ENCODE data around the gene TMPRSS13. TPM values are rescaled to one million over a fixed set of nuclear protein-coding genes. Genes with fewer than 3 reads are reported as not detected.
A peak's percentile ranks its signal among the peaks of the same experiment; 100 is the strongest.
"Not testable (repeated sequence)": the region's sequence is repeated elsewhere in the genome, so short reads cannot be mapped to it uniquely, and the experiment has no call there.

TMPRSS13 gene
- total RNA-seq, 1 donor from 2014 or later: 0.58 TPM

- DNase-seq (ENCODE audit: low spot score) (no peak), ATAC-seq (no peak)
- intact Hi-C loops (cut with DNase I): no loop called here
Observed at GRCh38 chr11:117933475-117933874, 4.3 kb upstream of the TMPRSS13 start.

GRCh38 chr11:117932947-117933346, 3.7 kb upstream of the TMPRSS13 start:
- DNase-seq (ENCODE audit: low spot score) (no peak), ATAC-seq (no peak)
- intact Hi-C loops (cut with DNase I): no loop called here

- intact Hi-C loops (cut with DNase I): no loop called here
- no peak for ATAC-seq
- DNase-seq (ENCODE audit: low spot score): no peak
Observed at GRCh38 chr11:117932426-117932825, 3.2 kb upstream of the TMPRSS13 start.

- intact Hi-C loops (cut with DNase I): no loop called here
- ATAC-seq (no peak), DNase-seq (ENCODE audit: low spot score) (peak; percentile 50)
Observed at GRCh38 chr11:117931971-117932370, 2.8 kb upstream of the TMPRSS13 start.

GRCh38 chr11:117931331-117931950, 2.2 kb upstream of the TMPRSS13 start:
- no peak for DNase-seq (ENCODE audit: low spot score)
- intact Hi-C loops (cut with DNase I): no loop called here
- ATAC-seq: no peak

GRCh38 chr11:117930668-117931330, 1.6 kb upstream of the TMPRSS13 start:
- no peak for DNase-seq (ENCODE audit: low spot score)
- intact Hi-C loops (cut with DNase I): no loop called here
- ATAC-seq: no peak

GRCh38 chr11:117929916-117930570, 841 bp upstream of the TMPRSS13 start:
- intact Hi-C loops (cut with DNase I): no loop called here
- ATAC-seq: no peak
- no peak for DNase-seq (ENCODE audit: low spot score)

- DNase-seq (ENCODE audit: low spot score): no peak
- ATAC-seq: no peak
- intact Hi-C loops (cut with DNase I): no loop called here
Observed at GRCh38 chr11:117928446-117929141, 608 bp downstream of the TMPRSS13 start.

GRCh38 chr11:117927926-117928325, 1.3 kb downstream of the TMPRSS13 start:
- intact Hi-C loops (cut with DNase I): no loop called here
- DNase-seq (ENCODE audit: low spot score) (no peak), ATAC-seq (no peak)

GRCh38 chr11:117926166-117926565, 3.0 kb downstream of the TMPRSS13 start:
- ATAC-seq; DNase-seq (ENCODE audit: low spot score); intact Hi-C loops (cut with DNase I): not testable (repeated sequence)

- DNase-seq (ENCODE audit: low spot score) (no peak), ATAC-seq (no peak)
- intact Hi-C loops (cut with DNase I): no loop called here
Observed at GRCh38 chr11:117925198-117925925, 3.8 kb downstream of the TMPRSS13 start.

GRCh38 chr11:117924631-117925170, 4.5 kb downstream of the TMPRSS13 start:
- intact Hi-C loops (cut with DNase I): no loop called here
- DNase-seq (ENCODE audit: low spot score): no peak
- ATAC-seq: no peak

GRCh38 chr11:117923773-117924172, 5.4 kb downstream of the TMPRSS13 start:
- ATAC-seq (no peak), DNase-seq (ENCODE audit: low spot score) (no peak)
- intact Hi-C loops (cut with DNase I): no loop called here

- no peak for DNase-seq (ENCODE audit: low spot score)
- intact Hi-C loops (cut with DNase I): no loop called here
- no peak for ATAC-seq
Observed at GRCh38 chr11:117923275-117923674, 5.9 kb downstream of the TMPRSS13 start.

GRCh38 chr11:117921893-117922292, 7.3 kb downstream of the TMPRSS13 start:
- DNase-seq (ENCODE audit: low spot score) (no peak), ATAC-seq (no peak)
- intact Hi-C loops (cut with DNase I): no loop called here

- no peak for ATAC-seq
- intact Hi-C loops (cut with DNase I): no loop called here
- no peak for DNase-seq (ENCODE audit: low spot score)
Observed at GRCh38 chr11:117921456-117921855, 7.7 kb downstream of the TMPRSS13 start.

- ATAC-seq: no peak
- intact Hi-C loops (cut with DNase I): no loop called here
- no peak for DNase-seq (ENCODE audit: low spot score)
Observed at GRCh38 chr11:117919781-117920221, 9.4 kb downstream of the TMPRSS13 start.

- DNase-seq (ENCODE audit: low spot score) (peak; percentile 19), ATAC-seq (no peak)
- intact Hi-C loops (cut with DNase I): no loop called here
Observed at GRCh38 chr11:117919341-117919740, 9.9 kb downstream of the TMPRSS13 start.

All from sciatic nerve (tissue), 2 donors.